AML-193 (cell line): ENCODE measurements around the gene PIR.

ENCODE experiments used
- DNase-seq, 2 experiments: peaks; one replicate each; lab custom pipeline; 2025; lab: John Stamatoyannopoulos, UW

PIR gene

GRCh38 chrX:15418041-15418706, 75.0 kb downstream of the PIR start:
- no peak for DNase-seq

DNA sequence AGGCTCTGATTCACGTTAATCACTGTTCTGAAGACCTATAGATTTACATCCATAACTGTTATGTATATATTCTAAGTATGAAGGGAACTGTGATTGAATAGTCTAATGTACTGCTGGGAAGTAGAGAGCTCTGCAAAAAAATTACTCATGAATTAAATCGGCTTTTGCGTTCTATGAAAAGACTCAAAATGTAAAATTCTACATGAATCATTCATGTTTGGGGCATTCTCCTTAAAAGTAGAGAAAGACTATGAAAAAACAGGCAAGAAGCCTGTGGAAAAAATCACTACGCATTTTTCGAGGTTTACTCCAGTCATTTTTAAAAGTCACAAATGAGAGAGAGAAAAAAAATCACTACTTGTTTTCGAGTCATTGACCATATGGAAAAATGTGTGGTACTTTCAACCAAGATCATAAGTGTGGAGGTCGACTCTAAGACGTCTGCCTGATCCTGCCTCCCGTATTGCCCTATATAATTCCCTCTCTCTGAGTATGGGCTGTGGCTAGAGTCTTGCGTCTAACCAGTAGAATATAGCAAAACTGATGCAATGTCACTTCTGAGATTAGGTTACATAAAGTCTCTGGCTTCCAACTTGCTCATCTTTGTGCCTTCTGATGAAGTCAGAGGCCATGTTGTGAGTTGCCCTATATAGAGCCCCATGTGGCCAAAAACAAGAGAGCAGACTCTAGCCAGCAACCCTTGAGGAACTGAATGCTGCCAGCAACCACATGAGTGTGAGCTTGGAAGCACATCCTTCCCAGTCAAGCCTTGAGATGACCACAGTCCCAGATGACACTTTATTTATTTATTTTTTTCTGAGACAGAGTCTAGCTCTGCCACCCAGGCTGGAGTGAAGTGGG, 76.8 kb downstream of the PIR start:
- DNase-seq, result no peak

- DNase-seq, result no peak
Measured at GRCh38 chrX:15413101-15413500, 80.0 kb downstream of the PIR start.

- DNase-seq, result no peak
Measured at GRCh38 chrX:15410947-15411346, 82.2 kb downstream of the PIR start.

DNA sequence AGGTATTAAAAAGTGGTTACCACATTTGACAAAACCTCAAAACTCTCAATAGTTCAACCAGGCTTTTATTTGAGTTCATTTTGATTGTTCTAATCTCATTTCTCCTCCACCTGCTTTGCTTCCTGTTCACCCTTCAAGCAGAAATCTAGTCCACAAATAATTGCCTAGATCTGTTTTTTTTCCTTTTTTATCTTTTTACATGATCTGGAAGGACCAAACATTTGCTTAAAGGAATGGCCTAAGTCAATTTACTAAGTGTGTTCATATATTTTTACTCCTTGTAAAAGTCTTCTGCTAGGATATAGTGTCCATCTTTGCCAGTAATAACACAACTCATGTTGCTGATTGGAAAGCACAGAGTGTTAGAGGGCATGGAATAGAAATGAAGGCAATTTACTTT, 82.7 kb downstream of the PIR start:
- DNase-seq, result no peak

DNA sequence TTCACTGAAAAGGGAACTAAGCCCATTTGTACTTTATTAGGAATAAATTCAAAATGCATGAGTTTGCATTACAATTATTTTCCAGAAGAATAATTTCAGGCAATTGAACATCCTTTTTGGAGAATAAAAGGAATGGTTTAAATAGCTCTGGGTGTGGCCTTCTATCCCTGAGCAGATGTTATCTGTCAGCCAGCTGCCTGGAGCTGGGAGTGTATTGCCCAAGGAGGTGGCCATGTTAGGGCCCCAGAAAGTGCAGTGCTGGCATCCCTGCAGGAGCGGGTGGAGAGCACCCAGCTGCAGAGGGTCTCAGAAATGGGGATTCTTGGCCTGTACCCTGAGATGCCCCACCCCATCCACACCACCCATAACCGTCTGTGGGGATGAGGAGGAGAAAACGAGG, 87.3 kb downstream of the PIR start:
- DNase-seq, result no peak

- no peak for DNase-seq
Measured at GRCh38 chrX:15404401-15405096, 88.6 kb downstream of the PIR start.

DNA sequence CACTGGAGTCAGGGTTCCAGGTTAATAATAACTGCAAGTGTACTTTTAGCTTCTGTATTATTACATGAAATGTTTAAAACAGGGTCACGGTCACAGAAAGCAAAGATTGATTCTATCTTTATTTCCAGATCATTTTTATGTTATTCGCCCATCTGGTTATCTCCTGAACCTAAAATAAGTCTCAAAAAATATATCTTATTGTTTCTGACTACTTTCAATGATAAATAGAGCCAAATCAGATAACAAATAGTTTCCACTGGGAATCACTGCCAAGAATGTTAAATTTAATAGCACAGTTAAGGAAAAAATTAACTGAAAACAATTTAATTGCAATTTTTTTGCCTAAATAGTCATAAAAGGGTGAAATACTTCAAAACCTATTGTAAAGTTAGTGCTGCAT, 91.8 kb downstream of the PIR start:
- DNase-seq, result no peak

DNA sequence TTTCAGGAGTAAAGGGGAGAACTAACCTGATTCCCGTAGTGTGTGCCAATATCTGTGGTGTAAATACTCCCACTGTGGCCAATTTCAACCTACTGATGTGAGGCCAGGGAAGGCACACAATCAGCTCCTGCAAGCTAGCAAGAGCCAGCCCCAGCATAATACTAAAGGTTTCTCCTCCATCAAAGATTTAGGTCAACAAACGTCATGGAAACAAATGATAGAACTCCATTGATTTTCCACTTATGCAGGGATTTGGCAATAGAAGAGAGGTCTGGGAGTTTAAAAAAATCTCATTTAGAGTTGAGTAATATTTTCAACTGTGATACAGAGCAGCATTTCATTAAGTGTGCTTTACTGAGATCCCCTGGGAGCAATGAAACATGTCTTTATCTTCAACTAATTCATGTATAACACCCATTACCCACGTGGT, 93.2 kb downstream of the PIR start:
- no peak for DNase-seq

DNA sequence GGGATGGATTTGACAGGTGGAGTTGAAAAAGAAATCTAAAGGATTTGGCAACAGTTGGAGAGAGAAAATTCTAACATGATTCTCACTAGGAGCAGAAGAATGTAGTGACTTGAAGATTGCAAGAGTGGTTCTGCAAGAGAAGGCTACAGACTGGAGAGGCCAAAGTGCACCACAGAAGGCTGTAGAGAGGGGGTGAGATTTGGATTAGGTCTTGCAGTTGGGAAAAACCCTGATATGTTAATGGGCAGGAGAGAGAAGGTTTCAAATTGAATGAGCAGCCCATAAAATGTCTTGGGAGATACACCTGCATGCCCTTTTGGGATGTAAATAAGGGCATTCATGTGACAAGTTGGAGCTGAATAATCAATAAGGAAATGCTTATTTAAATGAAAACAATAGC, 94.3 kb downstream of the PIR start:
- DNase-seq, result no peak

GRCh38 chrX:15395789-15396188, 97.3 kb downstream of the PIR start:
- DNase-seq, result no peak

- DNase-seq, result no peak
Measured at GRCh38 chrX:15391850-15392249, 101.3 kb downstream of the PIR start.

DNA sequence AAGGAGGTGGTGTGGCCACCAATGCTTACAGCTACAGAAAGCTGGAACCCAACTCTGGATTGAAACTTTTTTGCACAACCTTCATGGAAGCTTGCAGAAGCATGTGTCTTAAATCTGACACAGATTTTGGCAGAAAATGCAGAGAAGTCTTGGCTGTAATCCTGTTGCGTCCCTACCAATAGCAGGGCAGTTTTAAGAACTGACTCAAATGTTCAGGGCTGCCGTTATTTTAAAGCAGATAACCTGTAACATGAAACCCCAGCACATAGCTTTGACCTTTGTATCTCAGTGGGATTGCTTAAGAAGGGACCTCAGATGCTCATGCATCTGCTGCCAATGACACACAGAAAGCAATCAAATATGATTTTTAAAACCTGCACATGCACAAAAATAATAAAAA, 108.8 kb downstream of the PIR start, which contains the start of gene VEGFD:
TSS of gene VEGFD (minus strand) at position 110 of the 400 bp plus-strand sequence. CDS start 467 bp downstream, outside the sequence.
- DNase-seq, result no peak

GRCh38 chrX:15382813-15383212, 110.3 kb downstream of the PIR start:
- no peak for DNase-seq

- DNase-seq, result no peak
Measured at GRCh38 chrX:15376956-15377355, 116.2 kb downstream of the PIR start.

DNA sequence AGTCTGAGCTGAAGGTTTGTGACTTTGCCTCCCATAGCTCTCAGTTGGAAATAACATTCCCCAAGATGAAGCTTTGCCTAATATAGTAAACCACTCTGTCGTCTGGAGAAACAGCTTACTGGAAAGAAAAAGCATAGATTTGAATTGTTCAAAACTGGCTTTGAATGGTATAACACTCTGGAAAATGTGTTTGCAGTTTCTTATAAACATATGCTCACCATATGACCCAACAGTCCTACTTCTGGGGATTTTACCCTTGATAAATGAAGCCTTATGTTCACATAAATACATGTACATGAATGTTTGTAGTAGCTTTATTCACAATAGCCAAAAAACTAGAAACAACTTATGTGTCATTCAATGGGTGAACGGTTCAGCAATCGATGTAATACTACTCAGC, 119.2 kb downstream of the PIR start:
- DNase-seq, result no peak

GRCh38 chrX:15366506-15367352, 126.4 kb downstream of the PIR start:
- DNase-seq, result peak; percentile 61 to 70

DNA sequence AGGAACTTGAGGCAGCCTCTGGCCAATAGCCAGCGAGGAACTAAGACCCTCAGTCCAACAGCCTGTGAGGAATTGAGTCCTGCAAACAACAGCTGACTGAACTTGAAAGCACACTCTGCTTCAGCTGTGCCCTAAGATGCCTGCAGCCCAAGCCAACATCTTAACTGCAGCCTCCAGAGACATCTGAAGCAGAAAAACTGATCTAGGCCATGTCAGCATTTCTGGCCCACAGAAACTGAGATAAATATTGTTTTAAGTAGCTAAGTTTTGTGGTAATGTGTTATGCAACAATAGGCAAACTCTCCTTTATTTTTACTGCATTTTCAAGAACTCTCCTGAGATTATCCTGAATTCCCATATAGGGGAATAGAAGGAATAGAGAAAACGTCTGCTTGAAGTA, 133.4 kb downstream of the PIR start:
- no peak for DNase-seq

DNA sequence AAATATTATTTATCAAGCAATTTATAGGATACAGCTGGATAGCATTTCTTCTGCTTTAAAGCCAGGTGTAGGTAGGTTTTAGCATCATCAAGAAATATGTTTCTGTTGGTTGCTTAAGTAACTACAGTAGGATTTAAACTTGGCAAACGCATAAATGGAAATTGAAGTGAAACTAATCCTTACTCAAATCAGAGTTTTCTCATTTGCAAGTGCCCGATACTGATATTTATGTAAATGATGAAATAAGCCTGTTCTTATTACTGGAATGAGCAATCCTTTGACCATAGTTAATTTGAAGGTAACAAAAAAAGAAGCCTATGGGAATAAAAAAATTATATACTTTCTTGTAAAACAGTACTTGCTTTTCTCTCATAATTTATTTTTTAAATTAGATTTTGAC, 134.6 kb downstream of the PIR start:
- DNase-seq, result no peak

DNA sequence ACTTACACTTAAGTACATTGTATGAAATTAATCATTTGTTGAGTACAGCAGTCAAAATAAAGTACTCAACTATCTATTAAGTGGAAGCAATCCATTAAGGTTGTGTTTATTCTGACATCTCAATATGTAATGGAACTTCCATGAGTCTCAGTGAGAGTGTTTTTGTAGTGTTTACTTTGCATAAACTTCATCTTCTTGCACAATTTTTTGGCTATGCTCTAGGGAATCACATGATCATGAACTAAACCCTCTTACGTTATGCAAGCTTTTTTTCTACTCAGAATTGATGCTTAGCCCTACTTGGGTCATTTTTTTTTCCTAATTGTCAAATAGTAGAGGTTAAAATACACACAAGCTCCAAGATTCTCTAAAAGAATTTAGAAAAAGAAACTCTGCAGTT, 136.7 kb downstream of the PIR start:
- DNase-seq, result peak; percentile 51 to 60

GRCh38 chrX:15350329-15350996, 142.7 kb downstream of the PIR start:
- no peak for DNase-seq
